ENCODE results near the gene CRYAA.
"Not testable (repeated sequence)": the region's sequence is repeated elsewhere in the genome, so short reads cannot be mapped to it uniquely, and the experiment has no call there.

The CRYAA gene

DNA sequence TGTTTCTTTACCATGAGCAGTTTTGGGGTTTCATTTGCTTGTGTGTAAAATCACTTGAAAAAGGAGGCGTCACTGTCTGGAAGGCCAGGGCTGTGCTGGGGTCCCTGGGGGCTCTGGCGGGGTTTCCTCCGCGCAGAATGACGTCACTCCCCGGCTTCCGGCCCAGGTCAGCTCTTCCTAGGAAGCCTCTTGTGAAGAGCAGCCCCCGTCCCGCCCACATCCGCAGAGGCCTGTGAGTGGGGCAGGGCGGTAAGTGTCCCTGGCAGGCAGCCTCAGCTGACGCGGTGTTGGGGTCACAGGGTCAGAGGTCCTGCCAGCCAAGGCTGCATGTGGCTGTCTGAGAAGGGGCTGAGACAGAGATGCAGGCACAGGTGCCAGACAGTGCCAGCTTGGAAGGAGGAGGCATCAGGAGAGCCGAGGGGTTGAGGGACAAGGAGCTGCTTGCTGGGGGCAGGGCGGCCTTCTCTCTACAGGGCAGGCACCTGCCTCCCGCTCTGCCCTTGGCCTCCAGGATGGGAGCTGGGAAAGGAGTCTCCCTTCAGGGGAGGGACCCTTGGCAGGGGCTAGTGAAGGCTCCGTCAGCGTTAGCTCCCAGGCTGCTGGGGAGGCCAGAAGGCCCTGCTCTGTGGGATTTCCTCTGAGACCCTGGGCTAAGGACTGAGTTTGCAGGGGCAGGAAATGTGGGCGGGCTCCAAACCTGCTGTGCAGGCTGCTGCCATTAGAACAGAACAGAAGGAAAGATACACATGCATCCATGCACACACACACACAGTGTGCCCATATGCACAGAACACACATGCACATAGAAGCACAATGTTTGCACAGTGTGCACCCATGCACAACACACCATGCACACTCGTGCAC, 8.5 kb downstream of the CRYAA start:
- DNase-seq, result not testable (repeated sequence)

DNA sequence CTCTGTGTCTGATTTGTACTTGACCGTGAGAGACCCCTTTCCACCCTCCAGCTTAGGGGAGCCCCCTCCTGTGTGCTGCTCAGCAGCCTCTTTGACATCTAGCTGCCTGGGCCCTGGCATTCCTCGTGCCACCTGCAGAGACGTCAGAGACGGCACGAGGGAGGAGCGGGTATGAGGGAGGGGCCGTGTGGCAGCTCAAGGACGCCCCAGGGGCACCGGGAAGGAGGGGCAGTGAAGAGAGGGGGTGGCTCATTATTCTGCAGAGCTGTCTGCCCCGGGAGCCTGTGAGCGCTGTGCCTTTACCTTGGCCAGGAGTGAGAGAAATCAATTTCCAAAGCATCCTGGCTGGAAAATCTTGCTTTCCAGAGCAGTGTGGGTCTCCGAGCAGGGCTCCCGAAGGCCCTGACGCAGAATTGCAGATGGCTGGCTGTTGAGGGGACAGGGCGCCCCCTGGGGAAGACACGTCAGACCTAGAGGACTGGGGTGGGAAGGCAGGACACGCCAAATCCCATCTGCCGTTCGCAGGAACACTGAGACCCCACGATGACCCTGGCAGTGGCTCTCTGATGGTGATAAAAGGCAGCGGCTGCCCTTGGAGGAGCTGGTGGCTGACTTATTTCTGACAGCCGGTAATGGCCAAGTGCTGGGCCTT, 9.5 kb downstream of the CRYAA start:
- DNase-seq, result not testable (repeated sequence)

DNA sequence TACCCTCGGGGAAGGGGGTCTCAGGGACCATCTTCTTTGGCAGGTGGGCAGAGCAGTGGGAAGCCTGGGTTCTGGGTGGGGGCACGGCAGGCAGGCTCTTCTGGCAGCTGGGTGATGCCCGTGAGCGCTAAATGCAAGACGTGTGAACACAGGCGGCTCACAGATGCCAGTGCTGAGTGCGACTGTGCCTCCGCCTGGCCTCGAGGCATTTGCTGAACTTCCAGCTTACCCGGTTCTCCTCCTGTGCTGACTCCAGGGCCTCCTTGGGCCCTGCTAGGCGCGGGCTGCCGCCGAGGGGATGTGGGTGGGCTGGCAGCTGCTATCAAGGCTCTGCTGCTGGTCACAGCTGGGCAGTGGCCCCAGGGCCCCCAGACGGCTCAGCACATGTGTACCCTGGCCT, 12.2 kb downstream of the CRYAA start:
- DNase-seq, result not testable (repeated sequence)

DNA sequence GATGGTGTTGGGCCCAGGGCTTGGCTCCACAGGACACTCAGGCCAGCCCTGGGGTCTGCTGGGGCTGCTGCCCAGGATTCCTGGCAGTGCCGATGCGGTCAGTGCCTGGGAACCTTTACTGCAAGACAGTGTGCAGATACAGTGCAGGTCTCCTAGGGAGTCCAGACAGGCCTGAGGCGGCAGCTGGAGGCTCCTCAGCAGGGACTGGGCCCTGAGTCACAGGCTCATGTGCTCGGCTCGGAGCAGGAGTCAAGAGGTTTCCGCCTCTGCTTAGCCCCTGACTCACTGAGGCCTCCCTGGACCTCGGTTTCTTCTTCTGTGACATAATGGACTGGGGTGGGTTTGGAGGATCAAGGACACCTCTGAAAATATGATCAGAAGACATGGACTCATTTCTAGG, 18.5 kb downstream of the CRYAA start:
- not testable (repeated sequence) for DNase-seq

DNA sequence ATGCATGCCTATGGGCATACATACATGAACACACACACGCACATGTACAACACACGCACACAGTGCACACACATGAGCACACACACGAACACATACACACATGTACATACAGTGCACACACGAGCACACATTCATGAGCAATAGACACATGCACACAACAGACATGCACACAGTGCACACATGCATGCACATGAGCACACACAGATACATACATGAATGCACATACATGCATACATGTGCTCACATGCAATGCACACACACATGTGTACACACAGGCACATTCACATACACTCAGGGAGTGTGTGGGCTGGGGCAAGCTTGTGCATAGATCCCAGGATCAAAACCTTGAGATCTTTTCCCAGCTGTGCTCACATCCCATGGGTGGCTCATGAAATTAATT, 18.9 kb downstream of the CRYAA start:
- no peak for DNase-seq

DNA sequence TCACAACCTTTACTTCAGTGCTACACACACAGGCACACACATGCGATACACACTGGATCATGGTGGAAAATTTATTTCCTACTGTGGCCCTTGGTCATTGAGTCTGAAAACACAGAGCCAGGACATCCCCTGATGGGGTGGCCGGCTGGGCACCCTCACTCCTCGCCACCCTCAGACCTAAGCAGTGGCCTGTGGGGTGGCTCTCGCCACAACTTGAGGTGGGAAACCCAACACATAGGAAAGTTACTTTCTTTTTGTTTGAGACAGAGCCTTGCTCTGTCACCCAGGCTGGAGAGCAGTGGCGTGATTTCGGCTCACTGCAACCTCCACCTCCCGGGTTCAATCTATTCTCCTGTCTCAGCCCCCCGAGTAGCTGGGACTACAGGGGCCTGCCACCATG, 19.4 kb downstream of the CRYAA start:
- no peak for DNase-seq

DNA sequence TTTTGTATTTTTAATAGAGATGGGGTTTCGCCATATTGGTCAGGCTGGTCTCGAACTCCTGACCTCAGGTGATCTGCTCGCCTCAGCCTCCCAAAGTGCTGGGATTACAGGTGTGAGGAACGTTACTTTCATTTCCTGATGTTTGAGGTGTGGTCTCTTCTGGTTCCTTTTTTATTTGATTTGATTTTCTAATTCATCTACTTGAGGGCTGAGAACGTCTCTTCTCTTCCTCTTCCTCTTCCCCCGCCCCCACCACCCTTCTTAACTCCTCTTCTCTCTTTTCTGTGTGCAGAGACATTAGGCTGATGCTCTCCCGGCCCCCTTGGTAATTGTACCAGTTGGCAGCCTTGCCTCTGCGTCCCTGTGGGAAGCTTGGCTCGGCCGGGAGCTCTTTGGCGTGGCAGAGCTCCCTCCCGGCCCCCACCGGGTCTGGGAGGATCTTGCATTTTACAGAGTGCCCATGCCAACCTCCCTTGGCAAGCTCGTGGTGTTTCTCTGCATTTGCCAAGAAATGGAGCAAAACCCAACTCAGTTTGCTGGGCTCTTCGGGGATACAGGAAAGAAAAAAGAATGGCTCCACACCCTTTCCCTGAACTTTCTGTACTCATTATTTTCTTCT, 19.9 kb downstream of the CRYAA start:
- no peak for DNase-seq

DNA sequence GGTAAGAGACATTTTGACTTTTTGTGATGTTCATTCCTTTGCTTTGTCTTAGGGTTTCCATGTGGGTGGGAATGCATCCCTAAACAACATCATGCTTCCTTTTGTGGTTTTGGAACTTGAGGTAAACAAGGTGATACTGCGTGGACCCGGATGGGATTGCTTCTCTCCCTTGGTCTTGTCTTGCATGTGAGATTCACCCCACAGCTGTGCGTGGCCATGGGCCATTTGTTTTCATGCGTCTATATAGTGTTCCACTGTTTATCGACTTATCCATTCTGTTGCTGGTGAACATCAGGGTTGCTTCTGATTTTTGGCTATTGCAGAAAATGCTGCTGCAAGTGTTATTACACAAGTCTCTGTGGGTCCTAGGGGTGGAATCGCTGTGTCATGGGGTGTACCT, 21.1 kb downstream of the CRYAA start:
- no peak for DNase-seq

DNA sequence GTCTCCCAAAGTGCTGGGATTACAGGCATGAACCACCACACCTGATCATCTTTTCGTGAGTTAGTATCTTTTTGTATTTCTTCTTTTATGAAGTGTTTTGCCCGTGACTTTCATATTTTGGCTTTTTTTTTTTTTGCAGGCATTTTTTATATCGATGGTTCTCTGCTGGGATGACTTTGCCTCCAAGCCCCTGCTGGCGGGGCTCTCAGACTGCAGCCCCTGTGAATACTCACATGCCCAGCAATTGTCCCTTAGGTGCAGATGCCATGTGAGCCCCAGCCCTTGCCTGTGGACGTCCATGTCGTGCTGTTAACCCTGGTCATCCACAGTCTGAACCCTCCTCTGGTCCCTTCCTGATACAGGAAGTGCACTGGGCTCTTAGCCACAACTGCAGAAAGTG, 21.7 kb downstream of the CRYAA start:
- no peak for DNase-seq

DNA sequence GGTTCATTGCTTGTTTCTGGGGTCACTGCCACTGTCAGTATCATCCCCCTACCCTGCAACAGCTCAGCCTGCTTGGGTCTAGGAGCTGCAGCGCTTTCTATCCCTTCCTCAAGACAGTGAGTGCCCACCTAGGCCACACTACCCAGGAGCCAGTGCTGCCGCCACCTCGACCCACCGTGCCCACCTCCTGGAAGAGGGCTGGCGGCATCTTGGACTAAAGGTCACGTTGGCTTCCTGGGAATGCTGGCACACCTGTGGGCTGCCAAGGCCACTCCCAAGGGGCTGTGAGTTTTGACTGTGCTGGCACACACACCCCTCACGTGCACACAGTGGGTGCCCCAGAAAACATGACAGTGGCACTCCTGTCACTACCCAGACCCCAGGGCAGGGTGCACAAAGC, 22.1 kb downstream of the CRYAA start:
- no peak for DNase-seq

DNA sequence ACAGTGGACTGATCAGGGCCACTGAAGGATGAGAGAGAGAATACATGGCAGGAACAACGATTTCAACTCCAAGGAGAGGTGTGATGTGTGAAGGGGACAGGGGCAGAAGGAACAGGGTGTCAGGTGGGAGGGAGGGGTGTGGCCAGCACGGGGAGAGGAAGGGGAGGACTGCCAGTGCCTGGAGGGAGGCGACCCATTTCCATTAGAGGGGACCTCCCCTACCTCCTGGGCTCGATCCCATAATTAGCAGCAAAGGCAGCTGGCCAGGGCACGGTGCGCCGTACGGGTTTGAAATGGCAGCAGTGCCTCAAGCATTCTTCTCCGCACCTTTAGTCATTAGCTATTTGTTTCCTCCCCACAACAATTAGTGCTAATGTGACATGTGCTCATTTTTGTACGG, 22.7 kb downstream of the CRYAA start:
- no peak for DNase-seq

DNA sequence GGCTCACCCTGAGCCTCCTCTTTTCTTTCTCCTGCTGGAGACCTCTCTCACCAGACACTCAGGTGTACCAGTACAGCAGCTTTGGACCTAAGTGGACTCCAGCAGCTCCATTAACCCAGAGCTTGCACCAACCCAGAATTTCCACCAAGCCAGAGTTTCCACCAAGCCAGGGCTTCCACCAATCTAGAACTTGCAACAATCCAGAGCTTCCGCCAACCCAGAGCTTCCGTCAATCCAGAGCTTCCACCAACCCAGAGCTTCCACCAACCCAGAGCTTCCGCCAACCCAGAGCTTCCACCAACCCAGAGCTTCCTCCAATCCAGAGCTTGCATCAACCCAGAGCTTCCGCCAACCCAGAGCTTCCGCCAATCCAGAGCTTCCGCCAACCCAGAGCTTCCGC, 23.2 kb downstream of the CRYAA start:
- DNase-seq, result no peak

DNA sequence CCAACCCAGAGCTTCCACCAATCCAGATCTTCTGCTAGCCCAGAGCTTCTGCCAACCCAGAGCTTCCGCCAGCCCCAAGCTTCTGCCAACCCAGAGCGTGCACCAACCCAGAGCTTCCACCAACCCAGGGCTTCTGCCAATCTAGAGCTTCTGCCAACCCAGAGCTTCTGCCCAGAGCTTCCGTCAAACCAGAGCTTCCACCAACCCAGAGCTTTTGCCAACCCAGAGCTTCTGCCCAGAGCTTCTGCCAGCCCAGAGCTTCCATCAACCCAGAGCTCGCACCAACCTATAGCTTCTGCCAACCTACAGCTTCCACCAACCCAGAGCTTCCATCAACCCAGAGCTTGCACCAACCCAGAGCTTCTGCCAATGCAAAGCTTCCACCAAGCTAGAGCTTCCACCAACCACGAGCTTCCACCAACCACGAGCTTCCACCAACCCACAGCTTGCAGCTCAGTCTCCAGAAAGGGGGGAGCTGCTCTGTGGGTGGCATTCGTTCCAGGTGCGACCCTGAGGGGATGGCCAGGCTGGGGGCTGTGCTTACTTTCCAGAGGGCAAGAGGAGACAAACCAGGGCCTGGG, 23.8 kb downstream of the CRYAA start:
- no peak for DNase-seq

DNA sequence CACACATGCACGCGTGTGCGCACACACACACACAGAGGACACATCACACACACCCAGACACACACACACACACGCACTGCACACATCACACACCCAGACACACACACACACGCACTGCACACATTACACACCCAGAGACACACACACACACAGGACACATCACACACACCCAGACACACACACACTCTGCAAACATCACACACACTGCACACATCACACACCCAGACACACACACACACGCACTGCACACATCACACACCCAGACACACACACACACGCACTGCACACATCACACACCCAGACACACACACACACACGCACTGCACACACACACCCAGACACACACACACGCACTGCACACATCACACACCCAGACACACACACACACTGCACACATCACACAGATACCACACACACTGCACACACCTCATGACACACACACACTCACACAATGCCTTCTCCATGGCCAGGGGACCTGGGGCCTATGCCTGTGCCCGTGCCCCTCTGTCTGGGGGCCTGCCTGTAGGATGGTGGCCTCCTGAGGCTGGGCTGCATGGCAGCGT, 24.4 kb downstream of the CRYAA start:
- DNase-seq, result no peak

DNA sequence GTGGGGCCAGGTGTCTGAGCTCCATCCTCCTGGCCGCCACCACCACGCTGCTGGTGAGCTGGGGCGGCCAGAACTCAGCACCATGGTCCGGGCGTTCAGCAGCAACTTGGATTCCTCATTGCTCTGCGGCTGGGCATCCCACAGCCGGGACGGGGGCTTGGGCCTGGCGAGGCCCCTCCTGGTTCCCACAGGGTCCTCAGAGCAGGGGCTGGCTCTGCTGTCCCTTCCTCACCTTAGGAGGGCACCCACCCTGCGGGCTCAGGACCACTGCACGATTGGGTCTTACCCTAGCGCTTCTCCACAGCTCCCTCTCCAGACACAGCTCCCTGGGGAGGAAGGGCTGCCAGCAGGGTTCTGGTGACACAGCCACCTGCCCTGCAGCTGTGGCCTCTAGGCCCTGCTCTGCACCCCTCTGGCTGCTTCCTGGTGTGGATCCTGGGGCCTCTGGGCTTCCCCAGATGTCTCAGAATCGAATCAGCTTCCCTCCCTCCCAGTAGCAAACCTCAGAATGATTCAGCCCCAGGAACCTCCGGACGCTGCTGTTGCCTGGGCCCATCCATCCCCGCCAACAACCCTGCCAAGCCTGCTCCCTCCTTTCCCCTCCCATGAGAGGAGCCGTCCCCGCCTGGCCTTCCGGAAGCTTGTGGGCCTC, 25.0 kb downstream of the CRYAA start:
- no peak for DNase-seq

DNA sequence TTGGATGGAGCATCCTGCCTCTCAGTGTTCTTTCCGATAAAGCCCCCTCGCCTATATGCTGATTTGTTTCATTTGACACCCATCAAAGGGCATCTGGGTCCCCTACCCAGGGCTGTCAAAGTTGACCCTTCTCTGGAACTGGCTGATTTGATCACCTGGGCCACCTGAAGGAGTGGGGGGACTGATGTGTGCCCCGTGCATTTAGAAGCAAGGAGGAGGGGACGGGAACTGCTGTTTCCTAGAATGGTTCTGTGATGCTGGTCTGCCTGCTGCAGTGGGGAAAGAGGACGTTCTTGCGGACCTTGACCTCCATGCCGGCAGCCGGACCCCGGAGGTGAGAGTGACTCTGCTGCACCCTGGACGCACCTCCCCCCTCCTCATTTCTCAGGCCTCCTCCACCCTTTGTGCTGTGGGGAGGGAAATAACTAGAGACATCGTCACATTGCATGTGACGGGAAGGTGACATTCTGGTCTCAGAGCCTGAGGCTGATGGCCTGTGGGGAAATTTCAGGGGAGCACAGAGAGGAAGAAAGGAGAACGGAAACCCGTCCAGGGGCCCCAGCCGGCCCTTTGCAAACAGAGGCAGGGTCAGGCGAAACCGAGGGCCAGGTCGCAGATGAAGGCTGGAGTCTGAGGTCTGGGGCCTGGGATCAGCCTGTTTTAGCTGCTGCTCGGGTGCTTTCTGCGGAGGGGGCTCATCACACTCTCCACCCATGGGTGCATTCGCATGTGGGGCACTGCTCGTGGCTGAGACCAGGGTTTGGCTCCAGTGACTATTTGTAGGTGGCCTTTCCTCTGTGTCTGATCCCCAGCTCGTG, 25.7 kb downstream of the CRYAA start:
- no peak for DNase-seq

DNA sequence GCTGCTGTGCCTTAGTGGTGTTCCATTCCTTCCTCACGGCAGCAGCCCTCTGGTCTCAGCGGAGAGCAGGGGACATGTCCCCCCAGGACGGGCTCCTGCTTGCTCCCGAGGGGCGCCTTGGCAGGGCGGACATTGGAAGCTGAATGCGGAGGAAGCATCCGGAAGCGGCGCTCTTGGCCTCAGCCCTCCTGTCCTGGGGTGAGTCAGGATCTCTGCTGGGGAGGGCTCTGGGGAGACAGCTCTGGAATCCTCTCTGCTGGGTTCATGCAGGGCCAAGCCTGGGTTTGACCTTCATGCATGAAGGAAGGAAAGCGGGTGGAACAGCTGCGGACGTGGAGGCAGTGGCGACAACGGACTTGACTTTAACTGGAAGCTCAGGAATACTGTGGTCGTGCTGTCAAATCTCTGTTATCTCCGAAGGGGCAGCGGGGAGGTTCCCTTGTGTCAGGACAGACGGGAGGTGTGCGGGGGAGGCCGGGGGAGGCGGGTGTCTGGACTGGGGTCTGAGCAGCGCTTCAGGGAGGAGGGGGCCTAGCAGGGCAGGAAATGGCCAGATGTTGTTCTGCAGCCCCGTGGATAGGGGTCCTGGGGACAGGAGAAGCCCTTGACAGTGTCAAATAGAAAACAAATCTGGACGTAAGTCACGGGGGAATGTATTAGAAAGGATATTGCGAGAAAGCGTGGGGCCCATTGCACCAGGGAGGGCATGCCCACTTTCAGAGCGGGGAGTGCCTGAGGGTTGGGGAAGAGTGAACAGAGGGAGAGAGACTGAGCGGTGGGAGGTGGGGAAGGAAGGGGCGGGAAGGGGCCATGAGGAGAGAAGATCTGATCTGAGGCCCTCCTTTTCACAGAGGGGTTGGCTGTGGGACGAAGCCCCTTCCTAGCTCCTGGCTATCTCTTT, 26.6 kb downstream of the CRYAA start:
- DNase-seq, result no peak

DNA sequence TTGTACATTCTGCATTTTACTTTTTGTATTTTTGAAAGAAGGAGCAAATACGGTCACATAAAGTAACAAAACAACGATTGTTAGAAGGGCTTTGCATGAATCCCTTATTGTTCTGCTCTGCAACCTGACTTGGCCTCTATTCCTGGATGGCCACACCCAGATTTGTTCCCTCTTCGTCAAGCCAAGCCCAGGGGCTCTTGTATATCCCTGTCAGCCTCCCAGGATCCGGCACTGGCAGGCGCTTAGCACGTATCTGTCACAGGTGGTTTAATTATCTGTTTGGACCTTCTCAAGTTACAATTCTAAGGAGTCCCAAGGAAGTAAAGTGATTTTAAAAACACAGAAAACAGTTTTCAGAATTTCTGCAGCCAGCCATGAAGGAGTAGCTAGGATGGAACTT, 28.0 kb downstream of the CRYAA start:
- DNase-seq, result no peak

DNA sequence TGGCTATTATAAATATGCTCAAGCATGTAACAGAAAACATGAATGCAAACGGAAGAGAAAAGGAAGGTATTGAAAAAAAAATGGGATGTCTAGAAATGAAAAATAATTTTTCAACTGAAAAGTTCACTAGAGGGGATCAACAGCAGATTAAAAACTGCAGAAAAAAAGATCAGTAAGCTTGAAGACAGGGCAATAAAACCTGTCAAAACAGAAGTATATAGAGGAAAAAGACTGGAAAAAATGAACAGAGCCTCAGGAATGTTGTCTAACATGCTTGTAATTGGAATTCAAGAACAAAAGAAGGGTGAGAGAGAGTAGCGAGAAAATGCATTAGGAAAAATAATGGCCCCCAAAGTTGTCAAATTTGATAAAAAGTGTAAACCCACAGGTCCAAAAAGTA, 29.6 kb downstream of the CRYAA start:
- DNase-seq, result no peak

DNA sequence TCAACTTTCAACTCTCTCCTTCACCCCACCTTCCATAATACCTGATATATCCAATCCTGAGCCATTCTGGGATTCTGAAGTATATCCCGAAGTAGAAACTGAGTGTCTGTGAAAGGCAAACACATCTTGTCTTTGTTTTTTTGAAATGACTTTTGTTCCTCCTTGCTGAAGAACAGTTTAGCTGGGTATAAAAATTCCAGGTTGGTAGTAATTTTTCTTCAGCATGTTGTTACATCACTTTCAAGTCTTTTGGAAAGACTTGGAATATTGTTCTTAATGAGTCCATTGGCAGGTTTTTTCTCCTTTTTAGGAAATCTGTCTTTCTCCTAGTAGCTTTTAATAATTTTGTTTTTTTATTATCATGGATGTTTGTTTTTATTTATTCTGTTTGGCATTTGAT, 32.7 kb downstream of the CRYAA start:
- DNase-seq, result no peak

DNA sequence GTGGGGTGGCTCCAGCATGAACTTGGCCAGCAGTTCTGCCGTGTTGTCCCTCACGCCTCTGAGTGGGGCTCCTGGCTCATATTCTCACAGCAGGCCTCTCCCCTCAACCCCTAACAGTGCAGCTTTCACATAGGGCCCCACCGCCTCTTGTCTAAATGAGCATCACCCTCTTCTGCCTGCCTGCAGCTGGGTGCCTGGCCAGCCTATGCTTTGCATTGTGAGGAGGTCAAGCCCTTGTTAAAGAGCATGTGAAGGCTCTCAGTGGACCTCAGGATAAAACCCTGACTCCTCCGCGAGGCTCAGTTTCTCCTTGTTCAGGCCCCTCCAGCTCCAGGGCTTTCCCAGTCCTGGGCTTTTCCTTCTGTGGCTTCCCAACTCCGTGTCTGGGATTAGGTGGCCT, 34.8 kb downstream of the CRYAA start:
- no peak for DNase-seq
